CD14-positive monocyte (primary cell): Measurements from ENCODE around the gene ERBB3. TPM values are rescaled to one million over a fixed set of nuclear protein-coding genes. Genes with fewer than 3 reads are reported as not detected.
A peak's percentile ranks its signal among the peaks of the same experiment; 100 is the strongest.

Experiments used
- DNase-seq, 3 donors: peaks; one replicate each; pipeline ENCODE4 v3.0.0-alpha.2; 2011 to 2022
- H2AFZ ChIP-seq: 2 replicates; pipeline ENCODE4 v1.6.0; 2012; ENCODE audit warnings: mild to moderate bottlenecking, low read depth, low read length, inconsistent platforms; ENCODE audit not compliant: insufficient read depth, poor library complexity, severe bottlenecking
- H3K27ac ChIP-seq, 2 donors: 1 replicate in 1 of 2; 2 replicates in 1 of 2; pipeline ENCODE4 v1.5.1; 2012 to 2013; ENCODE audit warnings: low read length in 2 of 2, control low read depth in 1 of 2, inconsistent platforms in 1 of 2, low read depth in 1 of 2, mild to moderate bottlenecking in 1 of 2
- H3K27me3 ChIP-seq, 2 donors: one replicate each; pipeline versions ENCODE4 v1.6.0 to v1.6.1; 2011 to 2013; ENCODE audit warnings: low read length in 2 of 2; ENCODE audit not compliant: control insufficient read depth in 2 of 2, insufficient read depth in 2 of 2
- H3K36me3 ChIP-seq, 2 donors: replicated peaks in 1 of 2; 1 replicate in 1 of 2; 2 replicates in 1 of 2; pipeline versions ENCODE4 v1.5.1 to v1.6.1; 2012 to 2013; ENCODE audit warnings: low read length in 2 of 2, control low read depth in 1 of 2, inconsistent platforms in 1 of 2, mild to moderate bottlenecking in 1 of 2; ENCODE audit not compliant: insufficient read depth in 2 of 2, control insufficient read depth in 1 of 2
- H3K4me1 ChIP-seq, 2 donors: 1 replicate in 1 of 2; 2 replicates in 1 of 2; pipeline versions ENCODE4 v1.5.1 to v1.6.1; 2012 to 2013; ENCODE audit warnings: low read length in 2 of 2, control low read depth in 1 of 2, inconsistent platforms in 1 of 2, mild to moderate bottlenecking in 1 of 2, moderate library complexity in 1 of 2; ENCODE audit not compliant: insufficient read depth in 2 of 2, control insufficient read depth in 1 of 2
- H3K4me2 ChIP-seq: replicated peaks from 2 replicates; pipeline ENCODE3; 2012; ENCODE audit warnings: low read length, moderate library complexity, mild to moderate bottlenecking; ENCODE audit not compliant: poor library complexity, severe bottlenecking; ENCODE audit errors: extremely low read depth
- H3K4me3 ChIP-seq, 3 experiments: fragments of 200-600 bp in 1 of 3; sonication (generic) in 1 of 3; replicated peaks in 1 of 3; 1 replicate in 2 of 3; 2 replicates in 1 of 3; pipeline ENCODE4 v1.5.1; 2011 to 2013; ENCODE audit warnings: low read length in 3 of 3, mild to moderate bottlenecking in 3 of 3, control low read depth in 2 of 3, low read depth in 2 of 3, inconsistent platforms in 1 of 3, moderate library complexity in 1 of 3
- H3K79me2 ChIP-seq: 2 replicates; pipeline ENCODE4 v1.6.0; 2012; ENCODE audit warnings: mild to moderate bottlenecking, control low read depth, inconsistent platforms, low read length, moderate library complexity; ENCODE audit not compliant: insufficient read depth
- H3K9ac ChIP-seq: 2 replicates; pipeline ENCODE4 v1.6.0; 2017; ENCODE audit warnings: low read length, mild to moderate bottlenecking; ENCODE audit not compliant: insufficient read depth, poor library complexity, severe bottlenecking
- H3K9me3 ChIP-seq, 2 donors: replicated peaks in 1 of 2; 1 replicate in 1 of 2; 2 replicates in 1 of 2; pipeline versions ENCODE4 v1.5.1 to v1.6.1; 2012 to 2013; ENCODE audit warnings: low read length in 2 of 2, control low read depth in 1 of 2; ENCODE audit not compliant: control insufficient read depth in 1 of 2, insufficient read depth in 1 of 2
- H4K20me1 ChIP-seq: 2 replicates; pipeline ENCODE4 v1.6.0; 2012; ENCODE audit warnings: mild to moderate bottlenecking, low read length, control low read depth, moderate library complexity; ENCODE audit not compliant: insufficient read depth
- H3K27ac Mint-ChIP-seq, 7 donors: one replicate each; pipeline ENCODE4 v1.8.0; 2020; ENCODE audit warnings: mild to moderate bottlenecking in 7 of 7, mixed read lengths in 7 of 7, moderate library complexity in 6 of 7, inconsistent platforms in 2 of 7
- H3K27me3 Mint-ChIP-seq, 3 donors: one replicate each; pipeline ENCODE4 v1.8.0; 2021 to 2022; ENCODE audit warnings: low read depth in 3 of 3, mild to moderate bottlenecking in 3 of 3, mixed read lengths in 3 of 3, moderate library complexity in 3 of 3, inconsistent platforms in 1 of 3
- H3K36me3 Mint-ChIP-seq, 2 donors: one replicate each; pipeline ENCODE4 v1.8.0; 2020; ENCODE audit warnings: mixed read lengths in 2 of 2, inconsistent platforms in 1 of 2, mild to moderate bottlenecking in 1 of 2
- H3K4me1 Mint-ChIP-seq: one replicate; pipeline ENCODE4 v1.8.0; 2020; ENCODE audit warnings: mild to moderate bottlenecking, mixed read lengths
- H3K4me3 Mint-ChIP-seq, 2 donors: one replicate each; pipeline ENCODE4 v1.8.0; 2020; ENCODE audit warnings: mild to moderate bottlenecking in 2 of 2, mixed read lengths in 2 of 2, moderate library complexity in 1 of 2
- H3K9me3 Mint-ChIP-seq, 7 donors: one replicate each; pipeline ENCODE4 v1.8.0; 2020 to 2022; ENCODE audit warnings: mixed read lengths in 7 of 7, mild to moderate bottlenecking in 6 of 7, moderate library complexity in 6 of 7, inconsistent platforms in 2 of 7
- WGBS: methylation state at CpG from one replicate; pipeline ENCODE4 v1.1.5; 2013; ENCODE audit warnings: missing lambda C conversion rate; ENCODE audit not compliant: insufficient coverage; 5-methylcytosine and 5-hydroxymethylcytosine counted together
- intact Hi-C, 2 donors: fragments of 100-400 bp; cut with micrococcal nuclease; formaldehyde crosslinking; loops; one replicate each; pipeline versions ENCODE4 v1.15.0 to v1.15.1; 2023
- polyA plus RNA-seq, 3 donors: library from polyadenylated mRNA; depleted of rRNA in 1 of 3; unstranded in 2 of 3; stranded (reverse) in 1 of 3; fragments of 300-500 nt in 2 of 3; fragments of >200 nt in 1 of 3; fragmentation: Illumina TruSeq in 2 of 3; gene quantifications; 1 replicate in 2 of 3; 2 replicates in 1 of 3; pipeline ENCODE4 v1.2.3, GENCODE V29; 2012 to 2021
- TF ChIP-seq, protein P1 (sequence below): fragments of 200-600 bp; IDR thresholded peaks from one replicate; pipeline ENCODE4 v1.8.0; 2022; ENCODE audit warnings: antibody characterized with exemption, mild to moderate bottlenecking

Gene ERBB3
- polyA plus RNA-seq, 3 donors, result 0.01 TPM; not detected in 2

GRCh38 chr12:56143217-56143616, 63.3 kb downstream of the ERBB3 start:
- peak overlapping the region in 1 of 2 donors; percentile 44 for H3K4me3 Mint-ChIP-seq
- no peak overlapping the region for H2AFZ ChIP-seq
- peaks cover 29% of the 10 kb centered on the region for H3K4me1 Mint-ChIP-seq
- no peaks in the 10 kb centered on the region for H4K20me1 ChIP-seq
- peak in 2 of 3 donors; percentile 29 to 56 for DNase-seq
- no peak overlapping the region for H3K9ac ChIP-seq
- no peaks in the 10 kb centered on the region for H3K79me2 ChIP-seq
- H3K27me3 ChIP-seq, result no peaks in the 10 kb centered on the region
- H3K4me3 ChIP-seq, result peak overlapping the region in 1 of 3 experiments; percentile 23
- H3K27ac Mint-ChIP-seq, result peak overlapping the region; percentile 15 to 87 (median 65)
- H3K36me3 ChIP-seq, result peaks cover 47 to 59% of the 10 kb centered on the region in 2 donors
- intact Hi-C loops, result no loop called here
- 50% methylated on average over 2 of the region's 4 CpGs for WGBS
- H3K9me3 Mint-ChIP-seq, result peaks cover 0 to 2% (median 0%) of the 10 kb centered on the region in 7 donors
- H3K4me2 ChIP-seq, result no peak overlapping the region
- H3K36me3 Mint-ChIP-seq, result peaks cover 59 to 67% of the 10 kb centered on the region in 2 donors
- peaks cover 0 to 2% (median 0%) of the 10 kb centered on the region in 3 donors for H3K27me3 Mint-ChIP-seq
- TF ChIP-seq, protein P1, sequence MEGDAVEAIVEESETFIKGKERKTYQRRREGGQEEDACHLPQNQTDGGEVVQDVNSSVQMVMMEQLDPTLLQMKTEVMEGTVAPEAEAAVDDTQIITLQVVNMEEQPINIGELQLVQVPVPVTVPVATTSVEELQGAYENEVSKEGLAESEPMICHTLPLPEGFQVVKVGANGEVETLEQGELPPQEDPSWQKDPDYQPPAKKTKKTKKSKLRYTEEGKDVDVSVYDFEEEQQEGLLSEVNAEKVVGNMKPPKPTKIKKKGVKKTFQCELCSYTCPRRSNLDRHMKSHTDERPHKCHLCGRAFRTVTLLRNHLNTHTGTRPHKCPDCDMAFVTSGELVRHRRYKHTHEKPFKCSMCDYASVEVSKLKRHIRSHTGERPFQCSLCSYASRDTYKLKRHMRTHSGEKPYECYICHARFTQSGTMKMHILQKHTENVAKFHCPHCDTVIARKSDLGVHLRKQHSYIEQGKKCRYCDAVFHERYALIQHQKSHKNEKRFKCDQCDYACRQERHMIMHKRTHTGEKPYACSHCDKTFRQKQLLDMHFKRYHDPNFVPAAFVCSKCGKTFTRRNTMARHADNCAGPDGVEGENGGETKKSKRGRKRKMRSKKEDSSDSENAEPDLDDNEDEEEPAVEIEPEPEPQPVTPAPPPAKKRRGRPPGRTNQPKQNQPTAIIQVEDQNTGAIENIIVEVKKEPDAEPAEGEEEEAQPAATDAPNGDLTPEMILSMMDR, result no peak
- peak overlapping the region; percentile 46 to 60 for H3K27ac ChIP-seq
- H3K4me1 ChIP-seq, result peaks cover 29 to 30% of the 10 kb centered on the region in 2 donors
- no peaks in the 10 kb centered on the region for H3K9me3 ChIP-seq

DNA sequence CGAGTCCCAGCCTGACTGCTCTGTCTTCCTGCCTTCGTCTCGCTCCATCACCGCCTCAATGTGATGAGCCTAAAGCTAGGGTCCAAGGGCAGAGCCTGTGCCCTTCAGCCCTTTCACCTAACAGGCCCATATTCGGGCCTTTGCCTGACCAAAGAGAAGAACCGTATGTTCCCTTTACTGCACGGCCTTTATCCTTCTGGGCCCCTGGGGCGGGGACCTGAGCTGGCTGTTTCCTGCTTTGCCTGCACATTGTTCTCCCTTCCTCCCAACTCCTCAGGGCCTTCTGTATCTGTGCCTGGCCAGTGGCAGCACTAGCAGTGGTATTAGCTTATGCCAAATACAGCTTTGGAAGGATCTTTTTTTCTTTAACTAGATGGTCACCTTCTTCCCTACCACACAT, 63.9 kb downstream of the ERBB3 start:
- Mint-ChIP-seq H3K4me1 (peaks cover 29% of the 10 kb centered on the region), H3K27ac (peak overlapping the region in 6 of 7 donors; percentile 52 to 87 (median 84)), H3K9me3 (peaks cover 0 to 2% (median 0%) of the 10 kb centered on the region in 7 donors), H3K36me3 (peaks cover 52 to 60% of the 10 kb centered on the region in 2 donors), H3K27me3 (peaks cover 0 to 2% (median 0%) of the 10 kb centered on the region in 3 donors), H3K4me3 (peak overlapping the region; percentile 27 to 35)
- WGBS, result 59% methylated on average over 7 of the region's 8 CpGs
- TF ChIP-seq, protein P1, result no peak
- H3K27me3 ChIP-seq, result no peaks in the 10 kb centered on the region
- intact Hi-C loops, result no loop called here
- H3K4me2 ChIP-seq, result peak overlapping the region; percentile 19
- H3K79me2 ChIP-seq, result no peaks in the 10 kb centered on the region
- H3K36me3 ChIP-seq, result peaks cover 41 to 53% of the 10 kb centered on the region in 2 donors
- no peak for DNase-seq
- peak overlapping the region; percentile 46 to 60 for H3K27ac ChIP-seq
- H3K4me1 ChIP-seq, result peaks cover 29 to 30% of the 10 kb centered on the region in 2 donors
- no peaks in the 10 kb centered on the region for H3K9me3 ChIP-seq
- no peaks in the 10 kb centered on the region for H4K20me1 ChIP-seq
- H2AFZ ChIP-seq, result peak overlapping the region; percentile 11
- H3K4me3 ChIP-seq, result peak overlapping the region in 1 of 3 experiments; percentile 23
- H3K9ac ChIP-seq, result peak overlapping the region; percentile 19
